HCT116 (cell line): ENCODE data around the gene SHMT1. TPM values are rescaled to one million over a fixed set of nuclear protein-coding genes. Genes with fewer than 3 reads are reported as not detected.

Experiments used
- ATAC-seq: fragments of 200-7000 bp; cut with Tn5 transposase; 2 replicates; pipeline ENCODE4 v1.9.1; 2020; ENCODE audit warnings: mild to moderate bottlenecking, moderate library complexity
- BruUV-seq: library from RNA; stranded (reverse); fragments of 400-500 nt; replicated peaks from 2 replicates; lab custom pipeline; 2021; lab: Mats Ljungman, UMichigan
- CTCF ChIA-PET: fragments of 300-600 bp; sonication (Branson Sonifier 250); formaldehyde crosslinking; loops from one replicate; lab custom pipeline; 2021; ENCODE audit warnings: antibody characterized with exemption; lab: Charles Lee
- POLR2A ChIA-PET: fragments of 300-600, 350-600 bp; sonication (Branson Sonifier 250); formaldehyde crosslinking; loops from one replicate; lab custom pipeline; 2021; ENCODE audit warnings: antibody characterized with exemption; lab: Charles Lee
- RAD21 ChIA-PET, 2 experiments: fragments of 300-600 bp; sonication (Branson Sonifier 250); formaldehyde crosslinking; loops; one replicate each; lab custom pipeline; 2023; ENCODE audit warnings: low total read pairs in 2 of 2; ENCODE audit not compliant: uncharacterized antibody in 2 of 2, unreplicated experiment in 2 of 2, low non-redundant PET in 1 of 2; lab: Charles Lee
- DNase-seq: peaks from one replicate; pipeline ENCODE4 v3.0.0-alpha.2; 2010; ENCODE audit warnings: low read depth, low spot score
- H2AFZ ChIP-seq: fragments of 200-600 bp; shearing (Covaris generic), sonication (generic); 2 replicates; pipeline ENCODE4 v1.6.1; 2017; ENCODE audit warnings: low read depth, mixed run types, mixed read lengths, antibody characterized with exemption, low read length; ENCODE audit not compliant: poor library complexity, severe bottlenecking
- H3K27ac ChIP-seq: 2 replicates; pipeline ENCODE4 v1.5.1; 2012; ENCODE audit warnings: low read depth, low read length
- H3K27me3 ChIP-seq: fragments of 200-600 bp; sonication (generic); 2 replicates; pipeline ENCODE4 v1.6.1; 2016; ENCODE audit warnings: mixed run types, low read length, mixed read lengths; ENCODE audit not compliant: insufficient read depth
- H3K36me3 ChIP-seq, 2 experiments: fragments of 200-500 bp in 1 of 2; fragments of 200-600 bp in 1 of 2; sonication (Bioruptor generic) in 1 of 2; sonication (generic) in 1 of 2; 2 replicates each; pipeline versions ENCODE4 v1.5.1 to v1.6.1; 2014 to 2016; ENCODE audit warnings: low read length in 2 of 2, inconsistent platforms in 1 of 2, mixed read lengths in 1 of 2, mixed run types in 1 of 2; ENCODE audit not compliant: insufficient read depth in 2 of 2, control insufficient read depth in 1 of 2
- H3K4me1 ChIP-seq, 2 experiments: fragments of 200-600 bp in 1 of 2; sonication (generic) in 1 of 2; 2 replicates each; pipeline versions ENCODE4 v1.5.1 to v1.6.1; 2012 to 2017; ENCODE audit warnings: low read length in 2 of 2, inconsistent platforms in 1 of 2, mild to moderate bottlenecking in 1 of 2, mixed read lengths in 1 of 2, mixed run types in 1 of 2, moderate library complexity in 1 of 2; ENCODE audit not compliant: insufficient read depth in 2 of 2, control insufficient read depth in 1 of 2
- H3K4me2 ChIP-seq: fragments of 200-600 bp; sonication (generic); 2 replicates; pipeline ENCODE4 v1.6.1; 2017; ENCODE audit warnings: mixed run types, low read length, mixed read lengths
- H3K4me3 ChIP-seq, 2 experiments: fragments of 200-600 bp in 1 of 2; sonication (generic) in 1 of 2; replicated peaks in 1 of 2; 2 replicates each; pipeline ENCODE4 v1.5.1; 2011 to 2016; ENCODE audit warnings: low read length in 2 of 2, control low read depth in 1 of 2, low read depth in 1 of 2, mild to moderate bottlenecking in 1 of 2, mixed read lengths in 1 of 2, mixed run types in 1 of 2
- H3K79me2 ChIP-seq: fragments of 200-600 bp; sonication (generic); 2 replicates; pipeline ENCODE4 v1.6.1; 2017; ENCODE audit warnings: mild to moderate bottlenecking, mixed run types, low read length, moderate library complexity, mixed read lengths; ENCODE audit not compliant: insufficient read depth
- H3K9ac ChIP-seq: fragments of 200-600 bp; sonication (generic); 2 replicates; pipeline ENCODE4 v1.6.1; 2016; ENCODE audit warnings: low read length, mixed read lengths
- H3K9me2 ChIP-seq: fragments of 200-600 bp; sonication (generic), shearing (Covaris generic); 2 replicates; pipeline ENCODE4 v1.6.1; 2017; ENCODE audit warnings: mixed run types, mild to moderate bottlenecking, moderate library complexity; ENCODE audit not compliant: insufficient read depth
- H3K9me3 ChIP-seq, 2 experiments: fragments of 200-500 bp in 1 of 2; fragments of 200-600 bp in 1 of 2; sonication (Bioruptor generic) in 1 of 2; sonication (generic) in 1 of 2; 2 replicates each; pipeline ENCODE4 v1.6.1; 2014 to 2017; ENCODE audit warnings: low read length in 2 of 2, mixed read lengths in 2 of 2, inconsistent platforms in 1 of 2, low read depth in 1 of 2, mild to moderate bottlenecking in 1 of 2, mixed run types in 1 of 2, moderate library complexity in 1 of 2; ENCODE audit not compliant: control insufficient read depth in 1 of 2, insufficient read depth in 1 of 2
- H4K20me1 ChIP-seq: fragments of 200-600 bp; sonication (generic), shearing (Covaris generic); 2 replicates; pipeline ENCODE4 v1.6.1; 2017; ENCODE audit warnings: mixed run types, mild to moderate bottlenecking, moderate library complexity; ENCODE audit not compliant: insufficient read depth
- ATF3 ChIP-seq: IDR thresholded peaks from 2 replicates; pipeline ENCODE4 v1.6.1; 2012
- CTCF ChIP-seq, 3 experiments: fragments of 200-600 bp in 1 of 3; sonication (generic) in 1 of 3; IDR thresholded peaks in 2 of 3; conservative IDR thresholded peaks in 1 of 3; 2 replicates each; pipeline ENCODE4 v1.5.1; 2012 to 2017; ENCODE audit warnings: low read depth in 2 of 3, low read length in 2 of 3, antibody characterized with exemption in 1 of 3, borderline replicate concordance in 1 of 3, control low read depth in 1 of 3, mild to moderate bottlenecking in 1 of 3, mixed read lengths in 1 of 3, mixed run types in 1 of 3, moderate library complexity in 1 of 3; ENCODE audit not compliant: insufficient read depth in 1 of 3
- EGR1 ChIP-seq: IDR thresholded peaks from 2 replicates; pipeline ENCODE4 v1.6.1; 2012; ENCODE audit warnings: low read depth
- ELF1 ChIP-seq: IDR thresholded peaks from 2 replicates; pipeline ENCODE4 v1.6.1; 2012; ENCODE audit warnings: low read depth, borderline replicate concordance
- EZH2 ChIP-seq: fragments of 200-600 bp; sonication (generic); IDR thresholded peaks from 2 replicates; pipeline ENCODE4 v1.6.1; 2017; ENCODE audit warnings: antibody characterized with exemption, mixed run types
- MAX ChIP-seq: IDR thresholded peaks from 2 replicates; pipeline ENCODE4 v1.6.1; 2012
- POLR2A ChIP-seq: IDR thresholded peaks from 2 replicates; pipeline ENCODE4 v1.7.0; 2011; ENCODE audit warnings: borderline replicate concordance; ENCODE audit not compliant: insufficient read depth, insufficient read length; ENCODE audit errors: extremely low read depth
- YY1 ChIP-seq: IDR thresholded peaks from 2 replicates; pipeline ENCODE4 v1.6.1; 2011; ENCODE audit warnings: low read length, low read depth, moderate library complexity, mild to moderate bottlenecking; ENCODE audit not compliant: insufficient replicate concordance; ENCODE audit errors: extremely low read depth
- ZBTB33 ChIP-seq: IDR thresholded peaks from 2 replicates; pipeline ENCODE4 v1.6.1; 2011; ENCODE audit warnings: mild to moderate bottlenecking, low read length, moderate library complexity; ENCODE audit not compliant: insufficient replicate concordance; ENCODE audit errors: extremely low read depth
- ZFX ChIP-seq: fragments of 450-650 bp; IDR thresholded peaks from 2 replicates; pipeline ENCODE4 v1.6.1; 2017
- intact Hi-C: fragments of 100-400 bp; cut with micrococcal nuclease; formaldehyde crosslinking; loops from 2 replicates; pipeline ENCODE4 v1.10.0; 2022
- total RNA-seq: library from RNA; stranded (reverse); gene quantifications from one replicate; pipeline ENCODE4 v1.2.1, GENCODE V29; 2021; ENCODE audit not compliant: unreplicated experiment

Gene SHMT1
- total RNA-seq, 1 experiment from 2014 or later, result 46.5 TPM

GRCh38 chr17:18280766-18281371 is 82.5 kb downstream of the SHMT1 start (continued):
- TF ChIP-seq ELF1 (no peak), MAX (no peak)

- H3K4me3 ChIP-seq, result no peak overlapping the region
- no peaks in the 10 kb centered on the region for H3K27me3 ChIP-seq
- no peak for TF ChIP-seq ATF3
- no peak for TF ChIP-seq ZFX
- no peak for TF ChIP-seq ZBTB33
- no peak for TF ChIP-seq YY1
- no peak for TF ChIP-seq CTCF (IDR thresholded peaks at IDR 0.05 in 2 of 3, conservative IDR thresholded peaks at IDR 0.05 in 1 of 3; ENCODE audit: borderline replicate concordance in 1 of 3, insufficient read depth in 1 of 3, low read depth in 2 of 3, low read length in 2 of 3)
- no peak for TF ChIP-seq ELF1
- TF ChIP-seq EGR1, result no peak
- no peak for TF ChIP-seq POLR2A
- no peak for TF ChIP-seq EZH2
- intact Hi-C loops, result no loop called here
- ATAC-seq (no peak), DNase-seq (no peak)
- H3K4me2 ChIP-seq, result no peak overlapping the region
- H3K9ac ChIP-seq, result no peak overlapping the region
- RAD21 ChIA-PET, result no interaction called here
- no TSS peak for BruUV-seq
- POLR2A ChIA-PET, result no interaction called here
- H3K9me3 ChIP-seq, result no peaks in the 10 kb centered on the region
- H4K20me1 ChIP-seq, result peaks cover 3% of the 10 kb centered on the region; the same call in 1 of the 2 replicates
- H3K4me1 ChIP-seq, result no peaks in the 10 kb centered on the region
- CTCF ChIA-PET, result no interaction called here
- no peaks in the 10 kb centered on the region; the same call in 1 of the 2 replicates for H3K79me2 ChIP-seq
- H3K9me2 ChIP-seq, result no peaks in the 10 kb centered on the region
- peaks cover 59 to 64% of the 10 kb centered on the region in 2 experiments for H3K36me3 ChIP-seq
- no peak overlapping the region for H2AFZ ChIP-seq
- no peak overlapping the region for H3K27ac ChIP-seq
These were observed 83.1 kb downstream of the SHMT1 start for GRCh38 chr17:18280249-18280648.
